Fibroblast of the aortic adventitia (primary cell): Measurements from ENCODE around the gene SH3BGRL. TPM values are rescaled to one million over a fixed set of nuclear protein-coding genes. Genes with fewer than 3 reads are reported as not detected.
A peak's percentile ranks its signal among the peaks of the same experiment; 100 is the strongest.

Experiments
- DNase-seq: peaks from one replicate; pipeline ENCODE4 v3.0.0-alpha.2; 2010; ENCODE audit warnings: low read depth
- H3K4me3 ChIP-seq: 2 replicates; pipeline ENCODE4 v1.5.1; 2011; ENCODE audit warnings: low read depth, mild to moderate bottlenecking, control low read depth, low read length, moderate library complexity
- CTCF ChIP-seq: IDR thresholded peaks from 2 replicates; pipeline ENCODE4 v1.5.1; 2011; ENCODE audit warnings: mild to moderate bottlenecking, low read length, control low read depth, inconsistent platforms; ENCODE audit not compliant: insufficient read depth
- total RNA-seq: library from RNA; depleted of rRNA; stranded (reverse); fragments of >200 nt; gene quantifications from 2 replicates; pipeline ENCODE4 v1.2.3, GENCODE V29; 2012; ENCODE audit warnings: low replicate concordance

The SH3BGRL gene
- total RNA-seq, 1 donor = 132 TPM

GRCh38 chrX:81202456-81202819 is 536 bp downstream of the SH3BGRL start:
- peak overlapping the region; percentile 79 for H3K4me3 ChIP-seq
- no peak for TF ChIP-seq CTCF
- DNase-seq = peak; percentile 27

GRCh38 chrX:81202943-81203342 is 1.0 kb downstream of the SH3BGRL start:
- no peak for DNase-seq
- TF ChIP-seq CTCF = no peak
- H3K4me3 ChIP-seq = peak overlapping the region; percentile 79

GRCh38 chrX:81205551-81205950 is 3.6 kb downstream of the SH3BGRL start:
- TF ChIP-seq CTCF = no peak
- H3K4me3 ChIP-seq = no peak overlapping the region
- no peak for DNase-seq

GRCh38 chrX:81206476-81206875 is 4.6 kb downstream of the SH3BGRL start:
- no peak for DNase-seq
- no peak for TF ChIP-seq CTCF
- H3K4me3 ChIP-seq = no peak overlapping the region

GRCh38 chrX:81208916-81209315 is 7.0 kb downstream of the SH3BGRL start:
- no peak for TF ChIP-seq CTCF
- DNase-seq = no peak
- no peak overlapping the region for H3K4me3 ChIP-seq

- no peak for TF ChIP-seq CTCF
- no peak overlapping the region for H3K4me3 ChIP-seq
- DNase-seq = no peak
Measured at GRCh38 chrX:81215685-81216084, 13.8 kb downstream of the SH3BGRL start.

- no peak for TF ChIP-seq CTCF
- no peak overlapping the region for H3K4me3 ChIP-seq
- DNase-seq = no peak
Measured at GRCh38 chrX:81229229-81229628, 27.3 kb downstream of the SH3BGRL start.
